ENCODE measurements around the gene CELF5. TPM values are rescaled to one million over a fixed set of nuclear protein-coding genes. Genes with fewer than 3 reads are reported as not detected.

CELF5 gene
- total RNA-seq, 1 experiment from 2014 or later, result 7.7 TPM

GRCh38 chr19:3323026-3323425 is 98.6 kb downstream of the CELF5 start:
- Mint-ChIP-seq H3K36me3 (no peaks in the 10 kb centered on the region), H3K27ac (no peak overlapping the region), H3K4me3 (no peak overlapping the region), H3K4me1 (no peaks in the 10 kb centered on the region), H3K27me3 (ENCODE audit: low read depth) (peaks cover 7% of the 10 kb centered on the region; the same call in 1 of the 2 replicates), H3K9me3 (no peaks in the 10 kb centered on the region; the same call in 1 of the 2 replicates)
- ChIA-PET CTCF (interaction anchor here (0.5 to 1.4 kb wide), 6 partner anchors 9 to 197 kb away, joined by 3 to 8 read pairs (median 4); no protein-coding TSS in a partner anchor), POLR2A (no interaction called here)
- TF ChIP-seq CREB1 (CRISPR knock-in tag; IDR thresholded peaks at IDR 0.05) (no peak), ZNF317 (CRISPR knock-in tag; IDR thresholded peaks at IDR 0.05; ENCODE audit: borderline replicate concordance, low read depth) (no peak), KAT7 (CRISPR knock-in tag; IDR thresholded peaks at IDR 0.05; ENCODE audit: borderline replicate concordance) (no peak), ZNF423 (CRISPR knock-in tag; IDR thresholded peaks at IDR 0.05) (no peak), AFF4 (CRISPR knock-in tag; IDR thresholded peaks at IDR 0.05; ENCODE audit: borderline replicate concordance) (no peak)
- ATAC-seq, result no peak
- DNase-seq (ENCODE audit: low spot score), result no peak

GRCh38 chr19:3323658-3324057 is 99.2 kb downstream of the CELF5 start:
- ChIA-PET CTCF (interaction anchor here (0.6 to 1.4 kb wide), 6 partner anchors 10 to 161 kb away, joined by 3 to 8 read pairs (median 4); no protein-coding TSS in a partner anchor), POLR2A (no interaction called here)
- Mint-ChIP-seq H3K36me3 (no peaks in the 10 kb centered on the region), H3K4me1 (no peaks in the 10 kb centered on the region), H3K27me3 (ENCODE audit: low read depth) (peaks cover 7% of the 10 kb centered on the region; the same call in 1 of the 2 replicates), H3K9me3 (no peaks in the 10 kb centered on the region; the same call in 1 of the 2 replicates), H3K27ac (no peak overlapping the region), H3K4me3 (no peak overlapping the region)
- TF ChIP-seq CBFB (CRISPR knock-in tag; IDR thresholded peaks at IDR 0.05; ENCODE audit: low read depth) (no peak), ETV6 (CRISPR knock-in tag; IDR thresholded peaks at IDR 0.05) (no peak), JAZF1 (CRISPR knock-in tag; IDR thresholded peaks at IDR 0.05) (no peak), AR (CRISPR knock-in tag; IDR thresholded peaks at IDR 0.05) (no peak), ZBTB43 (CRISPR knock-in tag; IDR thresholded peaks at IDR 0.05) (no peak), ZNF416 (CRISPR knock-in tag; IDR thresholded peaks at IDR 0.05) (no peak), TCF7 (CRISPR knock-in tag; IDR thresholded peaks at IDR 0.05; ENCODE audit: low read depth) (no peak), ZMAT4 (CRISPR knock-in tag; IDR thresholded peaks at IDR 0.05) (no peak), E2F4 (CRISPR knock-in tag; IDR thresholded peaks at IDR 0.05; ENCODE audit: borderline replicate concordance, low read depth) (no peak), CTCF (IDR thresholded peaks at IDR 0.05) (no peak), ZNF532 (CRISPR knock-in tag; IDR thresholded peaks at IDR 0.05; ENCODE audit: borderline replicate concordance) (no peak)
- no peak for ATAC-seq
- DNase-seq (ENCODE audit: low spot score), result no peak
